Activated CD4-positive, alpha-beta memory T cell treated with anti-CD3 and anti-CD28 coated beads, Interleukin-2, amount 10 ng/mL, durations not matched to agents 7 days and 5 days (primary cell): Measurements from ENCODE around the gene TIFAB. TPM values are rescaled to one million over a fixed set of nuclear protein-coding genes. Genes with fewer than 3 reads are reported as not detected.

ENCODE experiments used
- CTCF ChIA-PET: fragments of 350-600 bp; sonication (Branson Sonifier 250); formaldehyde crosslinking; loops from one replicate; lab custom pipeline; 2021; ENCODE audit warnings: antibody characterized with exemption, inconsistent platforms; lab: Charles Lee
- POLR2A ChIA-PET: fragments of 350-600 bp; sonication (Branson Sonifier 250); formaldehyde crosslinking; loops from one replicate; lab custom pipeline; 2021; ENCODE audit warnings: antibody characterized with exemption; lab: Charles Lee
- DNase-seq: peaks from one replicate; pipeline ENCODE4 v3.0.0-alpha.2; 2020
- H3K27ac Mint-ChIP-seq: one replicate; pipeline ENCODE4 v1.8.0; 2021; ENCODE audit warnings: mild to moderate bottlenecking, mixed read lengths
- H3K27me3 Mint-ChIP-seq: one replicate; pipeline ENCODE4 v1.8.0; 2021; ENCODE audit warnings: mixed read lengths
- H3K36me3 Mint-ChIP-seq: one replicate; pipeline ENCODE4 v1.8.0; 2021; ENCODE audit warnings: low read depth, mixed read lengths
- H3K4me1 Mint-ChIP-seq: one replicate; pipeline ENCODE4 v1.8.0; 2021; ENCODE audit warnings: mixed read lengths
- H3K4me3 Mint-ChIP-seq: one replicate; pipeline ENCODE4 v1.8.0; 2021; ENCODE audit warnings: mild to moderate bottlenecking, mixed read lengths
- H3K9me3 Mint-ChIP-seq: one replicate; pipeline ENCODE4 v1.8.0; 2021; ENCODE audit warnings: mixed read lengths
- total RNA-seq, 2 experiments: library from RNA; stranded (reverse); gene quantifications; one replicate each; pipeline ENCODE4 v1.2.3, GENCODE V29; 2021

Gene TIFAB
- total RNA-seq, 2 experiments from 2014 or later, result not detected

GRCh38 chr5:135488727-135489465, 36.7 kb upstream of the TIFAB start:
- CTCF ChIA-PET, result interaction anchor here (2.2 kb wide), 1 partner anchor 31 kb away, joined by 5 read pairs; no protein-coding TSS in a partner anchor
- DNase-seq, result no peak
- Mint-ChIP-seq H3K27me3 (peaks cover 82% of the 10 kb centered on the region), H3K9me3 (no peaks in the 10 kb centered on the region), H3K36me3 (no peaks in the 10 kb centered on the region), H3K27ac (no peak overlapping the region), H3K4me1 (peaks cover 8% of the 10 kb centered on the region), H3K4me3 (no peak overlapping the region)
- POLR2A ChIA-PET, result interaction anchor here (1.3 kb wide), 1 partner anchor 48 kb away, joined by 3 read pairs; no protein-coding TSS in a partner anchor

- ChIA-PET CTCF (interaction anchor here (1.1 to 2.2 kb wide), 3 partner anchors 22 to 73 kb away, joined by 4 to 5 read pairs (median 4); no protein-coding TSS in a partner anchor), POLR2A (interaction anchor here (1.3 kb wide), 1 partner anchor 49 kb away, joined by 3 read pairs; no protein-coding TSS in a partner anchor)
- H3K4me1 Mint-ChIP-seq, result peaks cover 6% of the 10 kb centered on the region
Measured at GRCh38 chr5:135487839-135488514, 35.8 kb upstream of the TIFAB start.

GRCh38 chr5:135487037-135487395, 34.9 kb upstream of the TIFAB start:
- Mint-ChIP-seq H3K27me3 (peaks cover 70% of the 10 kb centered on the region), H3K36me3 (no peaks in the 10 kb centered on the region), H3K4me3 (no peak overlapping the region), H3K9me3 (no peaks in the 10 kb centered on the region), H3K27ac (no peak overlapping the region), H3K4me1 (peaks cover 6% of the 10 kb centered on the region)
- CTCF ChIA-PET, result interaction anchor here (1.3 to 2.2 kb wide), 2 partner anchors 29 to 74 kb away, joined by 4 to 5 read pairs; no protein-coding TSS in a partner anchor
- POLR2A ChIA-PET, result no interaction called here
- DNase-seq, result no peak

More at GRCh38 chr5:135487839-135488514, 35.8 kb upstream of the TIFAB start:
- Mint-ChIP-seq H3K9me3 (no peaks in the 10 kb centered on the region), H3K27me3 (peaks cover 79% of the 10 kb centered on the region), H3K27ac (no peak overlapping the region), H3K36me3 (no peaks in the 10 kb centered on the region), H3K4me3 (no peak overlapping the region)
- DNase-seq, result no peak

- CTCF ChIA-PET, result interaction anchor here (1.3 to 2.2 kb wide), 2 partner anchors 29 to 75 kb away, joined by 4 to 5 read pairs; no protein-coding TSS in a partner anchor
- Mint-ChIP-seq H3K27ac (no peak overlapping the region), H3K4me1 (peaks cover 6% of the 10 kb centered on the region), H3K9me3 (no peaks in the 10 kb centered on the region), H3K36me3 (no peaks in the 10 kb centered on the region), H3K4me3 (no peak overlapping the region), H3K27me3 (peaks cover 63% of the 10 kb centered on the region)
- POLR2A ChIA-PET, result no interaction called here
- no peak for DNase-seq
Measured at GRCh38 chr5:135486131-135487036, 34.2 kb upstream of the TIFAB start.

- H3K27ac Mint-ChIP-seq, result no peak overlapping the region
- H3K36me3 Mint-ChIP-seq, result no peaks in the 10 kb centered on the region
- ChIA-PET POLR2A (no interaction called here), CTCF (no interaction called here)
- H3K4me1 Mint-ChIP-seq, result peaks cover 3% of the 10 kb centered on the region
- DNase-seq, result no peak
- no peaks in the 10 kb centered on the region for H3K9me3 Mint-ChIP-seq
- H3K4me3 Mint-ChIP-seq, result no peak overlapping the region
- H3K27me3 Mint-ChIP-seq, result peaks cover 46% of the 10 kb centered on the region
Measured at GRCh38 chr5:135484674-135485086, 32.5 kb upstream of the TIFAB start.

GRCh38 chr5:135483254-135483653, 31.1 kb upstream of the TIFAB start:
- Mint-ChIP-seq H3K9me3 (no peaks in the 10 kb centered on the region), H3K27ac (no peak overlapping the region), H3K4me1 (no peaks in the 10 kb centered on the region), H3K36me3 (no peaks in the 10 kb centered on the region), H3K27me3 (peaks cover 38% of the 10 kb centered on the region), H3K4me3 (no peak overlapping the region)
- CTCF ChIA-PET, result no interaction called here
- no peak for DNase-seq
- POLR2A ChIA-PET, result no interaction called here

GRCh38 chr5:135482381-135482933, 30.3 kb upstream of the TIFAB start:
- no peaks in the 10 kb centered on the region for H3K4me1 Mint-ChIP-seq
- ChIA-PET POLR2A (no interaction called here), CTCF (no interaction called here)
- no peaks in the 10 kb centered on the region for H3K9me3 Mint-ChIP-seq
- H3K4me3 Mint-ChIP-seq, result no peak overlapping the region
- DNase-seq, result no peak
- peaks cover 30% of the 10 kb centered on the region for H3K27me3 Mint-ChIP-seq
- no peak overlapping the region for H3K27ac Mint-ChIP-seq
- no peaks in the 10 kb centered on the region for H3K36me3 Mint-ChIP-seq

GRCh38 chr5:135481909-135482311, 29.8 kb upstream of the TIFAB start:
- Mint-ChIP-seq H3K4me3 (no peak overlapping the region), H3K27ac (no peak overlapping the region), H3K36me3 (no peaks in the 10 kb centered on the region), H3K4me1 (no peaks in the 10 kb centered on the region), H3K27me3 (peaks cover 24% of the 10 kb centered on the region), H3K9me3 (no peaks in the 10 kb centered on the region)
- ChIA-PET CTCF (no interaction called here), POLR2A (no interaction called here)
- DNase-seq, result no peak

GRCh38 chr5:135481387-135481786, 29.2 kb upstream of the TIFAB start:
- POLR2A ChIA-PET, result no interaction called here
- Mint-ChIP-seq H3K4me3 (no peak overlapping the region), H3K4me1 (no peaks in the 10 kb centered on the region), H3K36me3 (no peaks in the 10 kb centered on the region), H3K27ac (no peak overlapping the region), H3K9me3 (no peaks in the 10 kb centered on the region), H3K27me3 (peaks cover 24% of the 10 kb centered on the region)
- DNase-seq, result no peak
- CTCF ChIA-PET, result no interaction called here

- H3K27ac Mint-ChIP-seq, result no peak overlapping the region
- no peaks in the 10 kb centered on the region for H3K36me3 Mint-ChIP-seq
- no peak for DNase-seq
- no peaks in the 10 kb centered on the region for H3K4me1 Mint-ChIP-seq
- H3K4me3 Mint-ChIP-seq, result no peak overlapping the region
- no peaks in the 10 kb centered on the region for H3K9me3 Mint-ChIP-seq
- ChIA-PET CTCF (interaction anchor here (1.1 to 2.2 kb wide), 2 partner anchors 14 to 18 kb away, joined by 5 to 9 read pairs; no protein-coding TSS in a partner anchor), POLR2A (no interaction called here)
- peaks cover 18% of the 10 kb centered on the region for H3K27me3 Mint-ChIP-seq
Measured at GRCh38 chr5:135480511-135480910, 28.4 kb upstream of the TIFAB start.

- no peak overlapping the region for H3K27ac Mint-ChIP-seq
- POLR2A ChIA-PET, result no interaction called here
- H3K4me3 Mint-ChIP-seq, result no peak overlapping the region
- CTCF ChIA-PET, result interaction anchor here (1.9 to 2.2 kb wide), 2 partner anchors 13 to 87 kb away, joined by 5 to 9 read pairs; no protein-coding TSS in a partner anchor
- H3K4me1 Mint-ChIP-seq, result no peaks in the 10 kb centered on the region
- no peak for DNase-seq
- peaks cover 22% of the 10 kb centered on the region for H3K27me3 Mint-ChIP-seq
- no peaks in the 10 kb centered on the region for H3K36me3 Mint-ChIP-seq
- H3K9me3 Mint-ChIP-seq, result no peaks in the 10 kb centered on the region
Measured at GRCh38 chr5:135478938-135479337, 26.8 kb upstream of the TIFAB start.

GRCh38 chr5:135477613-135478066, 25.5 kb upstream of the TIFAB start:
- CTCF ChIA-PET, result interaction anchor here (1.0 kb wide), 1 partner anchor 11 kb away, joined by 3 read pairs; no protein-coding TSS in a partner anchor
- H3K27me3 Mint-ChIP-seq, result peaks cover 22% of the 10 kb centered on the region
- no peak for DNase-seq
- no peaks in the 10 kb centered on the region for H3K9me3 Mint-ChIP-seq
- no peak overlapping the region for H3K4me3 Mint-ChIP-seq
- POLR2A ChIA-PET, result no interaction called here
- H3K27ac Mint-ChIP-seq, result no peak overlapping the region
- H3K4me1 Mint-ChIP-seq, result no peaks in the 10 kb centered on the region
- H3K36me3 Mint-ChIP-seq, result no peaks in the 10 kb centered on the region
